Erythroblast (primary cell): ENCODE measurements around the gene STIM1.

Source experiments
- GATA1 ChIP-seq: IDR thresholded peaks from 2 replicates; pipeline ENCODE4 v1.6.1; 2011; ENCODE audit warnings: low read depth, mild to moderate bottlenecking, control low read depth, low read length, moderate library complexity
- POLR2A ChIP-seq: IDR thresholded peaks from 2 replicates; pipeline ENCODE4 v1.6.1; 2011; ENCODE audit warnings: mild to moderate bottlenecking, low read length

DNA sequence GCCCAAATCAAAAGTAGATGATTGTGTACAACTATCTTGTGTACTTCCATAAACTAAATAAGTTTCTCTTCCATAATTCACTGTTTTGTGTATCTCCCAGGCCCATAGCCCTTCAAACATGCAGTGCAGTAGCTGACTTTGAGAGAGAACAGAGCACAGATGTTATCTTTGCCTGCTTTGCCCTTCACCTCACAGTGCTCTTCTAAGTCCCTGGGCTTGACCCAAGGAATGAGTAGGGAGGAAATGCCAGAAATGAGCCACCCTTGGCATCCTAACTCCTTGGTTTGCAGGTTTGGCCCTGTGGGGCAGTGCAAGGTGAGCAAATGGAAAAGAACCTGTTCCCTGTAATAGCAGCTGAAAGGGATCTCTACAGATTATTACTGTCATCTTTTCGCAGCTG, 79.2 kb downstream of the STIM1 start:
- no peak for TF ChIP-seq POLR2A
- no peak for TF ChIP-seq GATA1
